Measurements from ENCODE around the gene SLFN12.

DNA sequence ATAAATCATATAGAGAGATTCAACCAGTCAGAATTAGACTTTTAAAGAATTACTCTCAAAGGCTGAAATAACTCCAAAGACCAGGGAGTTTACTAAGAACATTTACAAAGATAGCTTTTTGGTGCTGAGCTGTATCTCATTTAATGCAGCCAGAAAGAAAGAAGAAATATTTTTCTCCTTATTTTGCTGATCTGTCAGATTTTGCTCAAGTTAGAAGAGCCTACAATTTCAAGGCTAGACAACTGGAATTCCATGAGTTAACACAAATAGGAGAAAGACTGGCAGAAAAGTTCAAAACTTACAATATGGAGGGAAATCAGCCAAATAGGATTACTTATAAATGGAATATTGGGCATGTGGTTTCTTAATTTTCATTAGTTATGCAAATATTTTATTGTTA lies 6.1 kb upstream of the SLFN12 start:
- no peak for TF ChIP-seq POLR2A (IDR thresholded peaks at IDR 0.05)
- TF ChIP-seq, protein P1, sequence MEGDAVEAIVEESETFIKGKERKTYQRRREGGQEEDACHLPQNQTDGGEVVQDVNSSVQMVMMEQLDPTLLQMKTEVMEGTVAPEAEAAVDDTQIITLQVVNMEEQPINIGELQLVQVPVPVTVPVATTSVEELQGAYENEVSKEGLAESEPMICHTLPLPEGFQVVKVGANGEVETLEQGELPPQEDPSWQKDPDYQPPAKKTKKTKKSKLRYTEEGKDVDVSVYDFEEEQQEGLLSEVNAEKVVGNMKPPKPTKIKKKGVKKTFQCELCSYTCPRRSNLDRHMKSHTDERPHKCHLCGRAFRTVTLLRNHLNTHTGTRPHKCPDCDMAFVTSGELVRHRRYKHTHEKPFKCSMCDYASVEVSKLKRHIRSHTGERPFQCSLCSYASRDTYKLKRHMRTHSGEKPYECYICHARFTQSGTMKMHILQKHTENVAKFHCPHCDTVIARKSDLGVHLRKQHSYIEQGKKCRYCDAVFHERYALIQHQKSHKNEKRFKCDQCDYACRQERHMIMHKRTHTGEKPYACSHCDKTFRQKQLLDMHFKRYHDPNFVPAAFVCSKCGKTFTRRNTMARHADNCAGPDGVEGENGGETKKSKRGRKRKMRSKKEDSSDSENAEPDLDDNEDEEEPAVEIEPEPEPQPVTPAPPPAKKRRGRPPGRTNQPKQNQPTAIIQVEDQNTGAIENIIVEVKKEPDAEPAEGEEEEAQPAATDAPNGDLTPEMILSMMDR (IDR thresholded peaks at IDR 0.05): no peak
